DOHH2 (cell line): Measurements from ENCODE around the gene ARID3C.

ENCODE experiments used
- CTCF ChIP-seq: fragments of 200-600 bp; sonication (generic); IDR thresholded peaks from one replicate; pipeline ENCODE4 v1.5.1; 2014; ENCODE audit warnings: antibody characterized with exemption, mild to moderate bottlenecking, low read depth, low read length; ENCODE audit not compliant: poor library complexity, severe bottlenecking
- EZH2phosphoT487 ChIP-seq: fragments of 200-600 bp; sonication (generic); IDR thresholded peaks from 2 replicates; pipeline ENCODE4 v1.6.1; 2017; ENCODE audit warnings: borderline replicate concordance, mild to moderate bottlenecking, antibody characterized with exemption, low read length, moderate library complexity, mixed read lengths

- no peak for TF ChIP-seq CTCF
- TF ChIP-seq EZH2phosphoT487, result no peak
Measured at GRCh38 chr9:34658461-34658860, 29.6 kb upstream of the ARID3C start.
